Esophagus squamous epithelium (tissue), 4 donors: Measurements from ENCODE around the gene ENOPH1.

ENCODE experiments used
- CTCF ChIP-seq, 6 experiments: fragments of 450-650 bp in 4 of 6; fragments of 200-600 bp in 2 of 6; sonication (generic) in 2 of 6; IDR thresholded peaks; one replicate each; pipeline ENCODE4 v1.5.1; 2016 to 2019; ENCODE audit warnings: antibody characterized with exemption in 6 of 6, mild to moderate bottlenecking in 4 of 6, moderate library complexity in 4 of 6
- POLR2A ChIP-seq, 4 donors: fragments of 450-650 bp; IDR thresholded peaks; one replicate each; pipeline ENCODE4 v1.6.1; 2017; ENCODE audit warnings: antibody characterized with exemption in 4 of 4, mild to moderate bottlenecking in 4 of 4, moderate library complexity in 3 of 4

DNA sequence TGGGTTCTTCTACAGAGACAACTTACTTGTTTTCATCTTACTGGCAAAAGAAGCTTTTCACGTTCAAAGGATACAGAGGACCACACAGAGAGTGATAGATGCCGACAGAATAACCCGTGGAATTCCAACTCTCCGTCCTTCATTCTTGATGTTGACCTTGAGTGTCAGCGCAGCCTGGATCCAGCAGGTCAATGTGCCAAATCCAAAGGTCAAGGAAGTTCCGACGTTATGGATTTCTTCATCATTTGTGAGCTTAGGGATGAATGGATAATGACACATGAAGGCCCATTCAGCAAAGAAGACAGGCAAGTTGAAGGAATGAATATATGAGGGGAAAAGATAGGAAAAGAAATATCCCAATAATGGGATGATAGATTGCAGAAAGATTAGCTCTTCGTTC, 59.6 kb downstream of the ENOPH1 start:
- TF ChIP-seq POLR2A (IDR thresholded peaks at IDR 0.05) (no peak), CTCF (IDR thresholded peaks at IDR 0.05) (no peak)
